ENCODE data around the gene MAGI2. TPM values are rescaled to one million over a fixed set of nuclear protein-coding genes. Genes with fewer than 3 reads are reported as not detected.

The MAGI2 gene
- total and polyA plus RNA-seq, 4 donors, result 0.37 to 4.1 (median 1.4) TPM

- no peak for DNase-seq (ENCODE audit: low spot score)
- Histone ChIP-seq H3K36me3 (ENCODE audit: control insufficient read depth in 4 of 4, insufficient read depth in 3 of 4, low read depth in 1 of 4, low read length in 3 of 4) (no peaks in the 10 kb centered on the region), H3K4me1 (ENCODE audit: control insufficient read depth in 4 of 4, insufficient read depth in 4 of 4, low read length in 3 of 4) (no peaks in the 10 kb centered on the region), H3K9me3 (ENCODE audit: control insufficient read depth in 4 of 4, low read length in 3 of 4) (no peaks in the 10 kb centered on the region), H3K4me3 (ENCODE audit: low read depth in 1 of 3, low read length in 3 of 3) (no peak overlapping the region), H3K27ac (ENCODE audit: low read depth in 1 of 2, low read length in 2 of 2) (no peak overlapping the region), H3K9ac (ENCODE audit: low read depth in 1 of 2, low read length in 2 of 2) (no peak overlapping the region), H3K27me3 (ENCODE audit: control insufficient read depth in 4 of 4, insufficient read depth in 4 of 4, low read length in 3 of 4) (no peaks in the 10 kb centered on the region)
- TF ChIP-seq NR2F2 (IDR thresholded peaks at IDR 0.05), result no peak
- no peak for TF ChIP-seq HNF4A (conservative IDR thresholded peaks at IDR 0.05)
- TF ChIP-seq MAX (IDR thresholded peaks at IDR 0.05), result no peak
- no peak for TF ChIP-seq JUND (IDR thresholded peaks at IDR 0.05)
- no peak for TF ChIP-seq RXRA (IDR thresholded peaks at IDR 0.05)
- TF ChIP-seq YY1 (IDR thresholded peaks at IDR 0.05), result no peak
- no peak for TF ChIP-seq ATF3 (IDR thresholded peaks at IDR 0.05)
- TF ChIP-seq CTCF (IDR thresholded peaks at IDR 0.05; ENCODE audit: low read depth, low read length, missing input control), result no peak
- TF ChIP-seq ZBTB33 (IDR thresholded peaks at IDR 0.05), result no peak
- no peak for TF ChIP-seq REST (IDR thresholded peaks at IDR 0.05)
- TF ChIP-seq EGR1 (IDR thresholded peaks at IDR 0.05; ENCODE audit: low read depth in 2 of 2), result no peak
- no peak for TF ChIP-seq TAF1 (conservative IDR thresholded peaks at IDR 0.05)
- TF ChIP-seq GABPA (IDR thresholded peaks at IDR 0.05 in 1 of 2, conservative IDR thresholded peaks at IDR 0.05 in 1 of 2), result no peak
- no peak for TF ChIP-seq SP1 (IDR thresholded peaks at IDR 0.05)
- no peak for TF ChIP-seq FOXA1 (IDR thresholded peaks at IDR 0.05)
- no peak for TF ChIP-seq RAD21 (IDR thresholded peaks at IDR 0.05)
- TF ChIP-seq FOXA2 (IDR thresholded peaks at IDR 0.05), result no peak
- no peak for TF ChIP-seq HNF4G (IDR thresholded peaks at IDR 0.05)
- WGBS, result 70% methylated on average over 5 of the region's 5 CpGs
Observed at GRCh38 chr7:78437118-78437517, 1016.3 kb downstream of the MAGI2 start.

Measured in liver (tissue), 9 donors.